GM12874 (cell line): Measurements from ENCODE around the gene ARID4A.

Experiments
- CTCF ChIP-seq: IDR thresholded peaks from 2 replicates; pipeline ENCODE4 v1.5.1; 2011; ENCODE audit warnings: low read depth, mild to moderate bottlenecking, control low read depth, low read length, moderate library complexity; ENCODE audit not compliant: insufficient read depth

Gene ARID4A

GRCh38 chr14:58298477-58299400 is at the start of gene ARID4A:
Gene ARID4A, plus strand, starts transcription at chr14:58298555. Its CDS starts 1,300 bp downstream, at chr14:58299855.
- no peak for TF ChIP-seq CTCF

- no peak for TF ChIP-seq CTCF
These were observed 48.7 kb upstream of the ARID4A start for GRCh38 chr14:58249611-58250010.

- no peak for TF ChIP-seq CTCF
These were observed 40.2 kb upstream of the ARID4A start for GRCh38 chr14:58258156-58258555.

GRCh38 chr14:58265401-58265800 is 33.0 kb upstream of the ARID4A start:
- TF ChIP-seq CTCF, result no peak

GRCh38 chr14:58270628-58271027 is 27.7 kb upstream of the ARID4A start:
- TF ChIP-seq CTCF, result no peak

GRCh38 chr14:58272588-58273372 is 25.6 kb upstream of the ARID4A start:
- TF ChIP-seq CTCF, result 0 out of 2 replicates have a peak, but pooled peaks have one; percentile 3

- no peak for TF ChIP-seq CTCF
These were observed 23.5 kb upstream of the ARID4A start for GRCh38 chr14:58274881-58275280.
